ENCODE measurements around the gene XDH. TPM values are rescaled to one million over a fixed set of nuclear protein-coding genes. Genes with fewer than 3 reads are reported as not detected.

Gene XDH
- total RNA-seq, 1 experiment from 2014 or later: not detected

DNA sequence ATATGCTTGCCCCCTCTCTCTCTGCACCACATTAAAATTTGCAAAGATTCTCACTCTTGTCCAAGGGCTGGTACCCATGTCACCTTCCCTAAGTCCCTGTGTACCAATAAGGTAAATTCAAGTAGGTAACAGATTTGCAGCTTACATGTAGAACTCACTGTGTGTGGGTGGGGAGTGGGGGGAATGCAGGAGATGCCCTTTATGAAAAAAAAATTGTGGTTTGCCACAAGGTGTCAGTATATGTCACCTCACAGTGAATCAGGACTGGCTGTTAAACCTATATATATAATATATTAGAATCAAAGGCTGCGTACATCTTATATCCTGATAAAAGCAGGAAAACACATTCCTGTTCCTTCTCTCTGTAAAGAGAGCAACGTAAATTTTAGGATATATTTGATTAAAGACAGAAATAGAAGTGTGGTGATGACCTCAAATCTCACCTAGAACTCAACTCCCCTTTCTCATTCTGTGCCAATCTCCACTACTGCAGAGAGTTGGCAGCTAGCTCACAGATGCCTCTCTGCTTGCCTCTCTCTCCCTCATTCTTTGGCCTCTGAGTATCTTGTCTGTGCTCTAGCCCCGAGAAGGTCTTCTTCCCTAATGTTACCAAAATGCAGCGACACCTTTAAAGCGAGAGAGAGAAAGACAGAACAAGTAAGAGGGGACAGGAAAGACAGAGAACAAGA is 536 bp downstream of the XDH start:
- peaks cover 5% of the 10 kb centered on the region; the same call in 1 of the 2 replicates for H3K4me1 ChIP-seq (ENCODE audit: low read length)
- H2AFZ ChIP-seq (ENCODE audit: low read length): no peak overlapping the region
- no peaks in the 10 kb centered on the region for H3K79me2 ChIP-seq (ENCODE audit: low read length)
- H3K36me3 ChIP-seq (ENCODE audit: insufficient read depth, low read length): no peaks in the 10 kb centered on the region
- no peaks in the 10 kb centered on the region for H3K9me2 ChIP-seq (replicated peaks; ENCODE audit: insufficient read depth, low read length)
- no peaks in the 10 kb centered on the region for H4K20me1 ChIP-seq (ENCODE audit: insufficient read depth, low read depth, low read length)
- H3K27ac ChIP-seq (ENCODE audit: low read length): no peak overlapping the region
- H3K9me3 ChIP-seq (ENCODE audit: low read length): peaks cover 7% of the 10 kb centered on the region
- no peaks in the 10 kb centered on the region for H3K27me3 ChIP-seq (ENCODE audit: low read length)
- H3K9ac ChIP-seq (ENCODE audit: low read length): no peak overlapping the region
- H3K4me3 ChIP-seq (ENCODE audit: low read length): no peak overlapping the region
- H3K4me2 ChIP-seq (ENCODE audit: low read depth, low read length, poor library complexity, severe bottlenecking): no peak overlapping the region
- peak; percentile 50 for DNase-seq

DNA sequence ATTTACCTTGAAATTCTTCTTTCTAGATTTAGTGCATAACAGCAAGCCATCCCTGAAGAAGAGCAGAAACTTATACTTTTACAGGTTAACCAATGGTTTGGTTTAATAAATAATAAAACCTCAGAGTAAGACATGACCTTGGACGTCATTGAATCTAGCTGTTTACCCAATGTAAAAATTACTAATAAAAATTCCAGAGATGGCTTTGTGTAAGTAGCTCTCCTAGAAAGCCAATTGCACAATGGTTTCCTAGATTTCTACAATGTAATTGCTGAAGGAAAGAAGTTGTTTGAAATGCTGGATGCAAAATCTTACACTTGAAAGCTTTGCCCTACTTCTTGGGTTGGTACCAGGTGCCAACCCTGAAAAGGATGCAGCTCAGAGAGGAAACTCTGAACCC is 1.5 kb downstream of the XDH start:
- Histone ChIP-seq H3K9me3 (ENCODE audit: low read length) (no peaks in the 10 kb centered on the region; the same call in 1 of the 2 replicates), H3K79me2 (ENCODE audit: low read length) (no peaks in the 10 kb centered on the region), H3K36me3 (ENCODE audit: insufficient read depth, low read length) (no peaks in the 10 kb centered on the region), H3K27me3 (ENCODE audit: low read length) (no peaks in the 10 kb centered on the region), H3K4me3 (ENCODE audit: low read length) (no peak overlapping the region), H3K27ac (ENCODE audit: low read length) (no peak overlapping the region), H4K20me1 (ENCODE audit: insufficient read depth, low read depth, low read length) (no peaks in the 10 kb centered on the region), H3K9ac (ENCODE audit: low read length) (no peak overlapping the region), H2AFZ (ENCODE audit: low read length) (no peak overlapping the region), H3K9me2 (replicated peaks; ENCODE audit: insufficient read depth, low read length) (no peaks in the 10 kb centered on the region), H3K4me1 (ENCODE audit: low read length) (peaks cover 5% of the 10 kb centered on the region; the same call in 1 of the 2 replicates), H3K4me2 (ENCODE audit: low read depth, low read length, poor library complexity, severe bottlenecking) (no peak overlapping the region)
- no peak for DNase-seq

DNA sequence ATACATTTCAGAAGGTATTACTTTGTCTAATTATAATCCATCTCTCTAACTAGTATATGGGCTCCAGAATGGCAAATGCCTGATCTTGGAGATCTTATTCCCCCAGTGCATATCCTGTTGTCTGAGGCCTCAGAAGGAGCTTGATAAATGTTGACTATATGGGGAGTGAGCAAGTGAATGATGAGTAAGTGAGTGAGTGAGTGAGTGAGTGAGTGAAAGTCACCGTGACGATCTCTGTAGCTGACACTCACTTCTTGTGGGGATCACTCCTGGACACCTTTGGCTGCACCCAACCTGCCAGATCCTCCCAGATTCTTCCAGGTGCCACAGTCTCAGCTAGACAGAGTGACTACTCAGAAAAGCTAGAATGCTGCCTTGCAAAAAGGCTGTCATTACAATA is 2.8 kb downstream of the XDH start:
- Histone ChIP-seq H3K9ac (ENCODE audit: low read length) (no peak overlapping the region), H3K4me2 (ENCODE audit: low read depth, low read length, poor library complexity, severe bottlenecking) (no peak overlapping the region), H3K27ac (ENCODE audit: low read length) (no peak overlapping the region), H3K79me2 (ENCODE audit: low read length) (no peaks in the 10 kb centered on the region), H3K27me3 (ENCODE audit: low read length) (no peaks in the 10 kb centered on the region), H2AFZ (ENCODE audit: low read length) (no peak overlapping the region), H3K4me3 (ENCODE audit: low read length) (no peak overlapping the region), H3K9me3 (ENCODE audit: low read length) (no peaks in the 10 kb centered on the region), H3K9me2 (replicated peaks; ENCODE audit: insufficient read depth, low read length) (no peaks in the 10 kb centered on the region), H4K20me1 (ENCODE audit: insufficient read depth, low read depth, low read length) (no peaks in the 10 kb centered on the region), H3K36me3 (ENCODE audit: insufficient read depth, low read length) (no peaks in the 10 kb centered on the region), H3K4me1 (ENCODE audit: low read length) (peaks cover 5% of the 10 kb centered on the region; the same call in 1 of the 2 replicates)
- DNase-seq: no peak

DNA sequence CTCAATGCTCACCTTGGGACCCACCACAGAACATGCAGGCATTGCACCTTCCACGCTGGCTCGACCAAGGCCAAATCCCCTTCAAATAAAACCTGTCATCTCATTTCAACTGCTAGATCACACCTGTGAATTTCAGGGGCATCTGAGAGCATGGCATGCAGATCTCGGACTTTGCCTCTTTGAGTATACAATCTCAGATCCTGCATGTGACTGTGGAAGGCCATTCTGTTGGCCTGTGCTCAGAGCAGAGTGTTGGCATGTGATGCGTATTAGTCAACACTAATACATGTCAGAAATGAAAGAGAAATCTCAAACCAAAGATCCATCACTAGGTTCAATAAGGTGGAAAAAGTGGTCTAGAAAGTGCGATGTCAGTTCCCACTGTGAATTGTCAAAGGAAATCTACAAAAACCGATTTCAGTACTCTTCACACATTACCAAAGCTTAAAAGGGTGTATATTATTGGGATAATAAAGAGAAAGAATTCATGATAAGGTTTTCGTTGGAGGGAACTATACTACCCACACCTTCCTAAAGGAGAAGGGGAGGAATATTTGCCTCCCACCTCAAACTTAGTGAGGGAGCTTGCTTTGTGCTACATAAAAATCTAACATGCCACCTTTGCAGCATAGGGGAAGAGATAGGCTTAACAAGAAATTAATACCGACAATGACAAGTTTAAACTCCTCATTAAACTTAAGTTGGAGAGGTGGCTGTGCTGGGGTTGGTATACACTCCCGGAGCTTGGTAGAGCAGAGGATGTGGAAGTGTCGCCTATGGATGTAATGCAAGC is 7.8 kb downstream of the XDH start:
- H3K27me3 ChIP-seq (ENCODE audit: low read length): no peaks in the 10 kb centered on the region
- no peaks in the 10 kb centered on the region for H3K79me2 ChIP-seq (ENCODE audit: low read length)
- no peaks in the 10 kb centered on the region for H4K20me1 ChIP-seq (ENCODE audit: insufficient read depth, low read depth, low read length)
- H3K4me3 ChIP-seq (ENCODE audit: low read length): no peak overlapping the region
- H3K9ac ChIP-seq (ENCODE audit: low read length): no peak overlapping the region
- H3K4me1 ChIP-seq (ENCODE audit: low read length): no peaks in the 10 kb centered on the region
- H3K36me3 ChIP-seq (ENCODE audit: insufficient read depth, low read length): no peaks in the 10 kb centered on the region
- no peak overlapping the region for H2AFZ ChIP-seq (ENCODE audit: low read length)
- no peaks in the 10 kb centered on the region for H3K9me2 ChIP-seq (replicated peaks; ENCODE audit: insufficient read depth, low read length)
- DNase-seq: no peak
- H3K9me3 ChIP-seq (ENCODE audit: low read length): no peaks in the 10 kb centered on the region
- H3K27ac ChIP-seq (ENCODE audit: low read length): no peak overlapping the region
- no peak overlapping the region for H3K4me2 ChIP-seq (ENCODE audit: low read depth, low read length, poor library complexity, severe bottlenecking)

DNA sequence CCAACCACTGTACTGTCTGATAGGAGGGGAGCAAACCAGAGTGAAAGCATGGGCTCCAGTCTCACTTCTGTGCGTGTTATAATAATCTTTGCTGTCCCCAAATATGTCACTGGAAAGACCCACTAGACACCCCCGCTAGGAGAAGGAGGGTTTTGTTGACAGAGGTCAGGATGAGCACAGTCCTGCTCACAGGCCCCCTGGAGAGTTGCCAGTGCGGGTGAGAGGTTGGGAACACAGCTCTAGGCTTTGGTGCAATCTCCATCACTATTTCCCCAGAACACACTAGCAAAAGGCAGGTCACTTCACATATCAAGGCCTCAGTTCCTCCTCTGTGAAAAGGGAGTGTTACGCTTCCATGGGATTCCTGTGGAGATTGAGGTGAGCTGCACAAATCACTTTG is 9.7 kb downstream of the XDH start:
- H3K27ac ChIP-seq (ENCODE audit: low read length): no peak overlapping the region
- no peaks in the 10 kb centered on the region for H3K27me3 ChIP-seq (ENCODE audit: low read length)
- H3K79me2 ChIP-seq (ENCODE audit: low read length): no peaks in the 10 kb centered on the region
- no peaks in the 10 kb centered on the region for H3K4me1 ChIP-seq (ENCODE audit: low read length)
- no peak overlapping the region for H3K4me3 ChIP-seq (ENCODE audit: low read length)
- H3K36me3 ChIP-seq (ENCODE audit: insufficient read depth, low read length): no peaks in the 10 kb centered on the region
- H3K9me2 ChIP-seq (replicated peaks; ENCODE audit: insufficient read depth, low read length): no peaks in the 10 kb centered on the region
- H3K4me2 ChIP-seq (ENCODE audit: low read depth, low read length, poor library complexity, severe bottlenecking): no peak overlapping the region
- no peaks in the 10 kb centered on the region for H3K9me3 ChIP-seq (ENCODE audit: low read length)
- no peak overlapping the region for H2AFZ ChIP-seq (ENCODE audit: low read length)
- H3K9ac ChIP-seq (ENCODE audit: low read length): no peak overlapping the region
- H4K20me1 ChIP-seq (ENCODE audit: insufficient read depth, low read depth, low read length): no peaks in the 10 kb centered on the region
- no peak for DNase-seq

DNA sequence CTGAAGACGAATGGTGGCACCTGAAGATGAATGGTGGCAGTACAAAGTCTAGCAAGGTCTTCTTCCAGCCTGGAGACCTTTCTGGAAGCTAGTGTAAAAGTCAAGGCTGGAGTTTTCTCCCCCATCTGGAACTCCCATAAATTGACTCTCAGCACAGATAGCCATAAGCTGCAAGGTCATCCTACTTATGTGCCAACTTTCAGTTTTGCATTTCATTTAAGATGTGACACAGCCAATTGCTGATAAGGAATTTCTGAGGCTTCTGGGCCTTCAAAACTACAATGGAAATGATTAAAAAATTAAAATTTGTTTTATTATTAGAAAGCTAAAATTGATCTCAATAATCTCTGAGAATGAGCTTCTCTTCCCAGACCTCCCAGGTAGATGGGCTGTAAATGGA is 10.2 kb downstream of the XDH start:
- H3K9me3 ChIP-seq (ENCODE audit: low read length): no peaks in the 10 kb centered on the region
- no peak overlapping the region for H3K9ac ChIP-seq (ENCODE audit: low read length)
- no peaks in the 10 kb centered on the region for H3K4me1 ChIP-seq (ENCODE audit: low read length)
- H3K9me2 ChIP-seq (replicated peaks; ENCODE audit: insufficient read depth, low read length): no peaks in the 10 kb centered on the region
- no peak overlapping the region for H3K27ac ChIP-seq (ENCODE audit: low read length)
- no peak for DNase-seq
- H2AFZ ChIP-seq (ENCODE audit: low read length): no peak overlapping the region
- H3K27me3 ChIP-seq (ENCODE audit: low read length): no peaks in the 10 kb centered on the region
- no peaks in the 10 kb centered on the region for H4K20me1 ChIP-seq (ENCODE audit: insufficient read depth, low read depth, low read length)
- H3K79me2 ChIP-seq (ENCODE audit: low read length): no peaks in the 10 kb centered on the region
- no peak overlapping the region for H3K4me3 ChIP-seq (ENCODE audit: low read length)
- no peaks in the 10 kb centered on the region for H3K36me3 ChIP-seq (ENCODE audit: insufficient read depth, low read length)
- no peak overlapping the region for H3K4me2 ChIP-seq (ENCODE audit: low read depth, low read length, poor library complexity, severe bottlenecking)

DNA sequence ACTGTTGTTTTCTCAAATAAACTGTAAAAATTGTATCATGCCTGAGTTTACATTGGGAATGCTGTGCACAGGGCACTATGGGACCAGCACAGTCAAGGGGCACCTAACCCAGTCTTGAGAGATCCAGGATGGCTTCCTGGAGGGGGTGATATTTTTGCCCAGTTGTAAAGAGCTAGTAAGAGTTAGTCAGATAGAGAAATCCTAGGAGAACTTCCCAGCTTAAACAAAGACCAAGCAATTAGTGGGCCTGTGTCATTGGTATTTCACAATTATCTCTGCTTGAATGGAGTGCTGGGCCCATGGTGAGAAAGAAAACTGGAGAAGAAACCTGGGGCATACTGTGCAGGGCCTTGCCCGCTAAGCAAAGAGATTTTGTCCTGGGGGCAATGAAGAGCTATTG is 12.2 kb downstream of the XDH start:
- Histone ChIP-seq H3K36me3 (ENCODE audit: insufficient read depth, low read length) (no peaks in the 10 kb centered on the region), H2AFZ (ENCODE audit: low read length) (no peak overlapping the region), H4K20me1 (ENCODE audit: insufficient read depth, low read depth, low read length) (no peaks in the 10 kb centered on the region), H3K79me2 (ENCODE audit: low read length) (no peaks in the 10 kb centered on the region), H3K27me3 (ENCODE audit: low read length) (no peaks in the 10 kb centered on the region), H3K4me1 (ENCODE audit: low read length) (no peaks in the 10 kb centered on the region), H3K4me2 (ENCODE audit: low read depth, low read length, poor library complexity, severe bottlenecking) (no peak overlapping the region), H3K9me2 (replicated peaks; ENCODE audit: insufficient read depth, low read length) (0 out of 2 replicates have a peak, but pooled peaks cover 3% of the 10 kb centered on the region), H3K9ac (ENCODE audit: low read length) (no peak overlapping the region), H3K4me3 (ENCODE audit: low read length) (no peak overlapping the region), H3K9me3 (ENCODE audit: low read length) (no peaks in the 10 kb centered on the region), H3K27ac (ENCODE audit: low read length) (no peak overlapping the region)
- no peak for DNase-seq

DNA sequence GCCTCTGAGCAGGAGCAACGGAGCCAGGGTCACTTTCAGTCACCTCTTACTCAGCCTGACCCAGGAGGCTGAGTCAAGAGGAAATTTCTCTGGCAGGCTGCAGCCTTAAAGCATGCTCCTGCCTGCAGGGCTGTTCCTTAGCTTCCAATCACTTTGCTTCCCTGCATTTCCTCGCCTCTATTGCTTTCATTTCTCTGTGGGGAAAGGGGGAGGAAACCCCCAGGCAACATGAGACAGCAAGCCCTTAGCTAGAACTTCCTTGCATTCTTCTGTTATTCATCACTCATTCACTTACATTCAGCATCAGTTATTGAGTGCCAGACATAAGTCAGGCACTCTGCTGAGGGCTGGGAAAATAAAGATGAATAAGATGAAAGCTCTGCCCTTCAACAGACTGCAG is 13.0 kb downstream of the XDH start:
- no peak overlapping the region for H3K27ac ChIP-seq (ENCODE audit: low read length)
- H3K36me3 ChIP-seq (ENCODE audit: insufficient read depth, low read length): no peaks in the 10 kb centered on the region
- H3K9me2 ChIP-seq (replicated peaks; ENCODE audit: insufficient read depth, low read length): 0 out of 2 replicates have a peak, but pooled peaks cover 3% of the 10 kb centered on the region
- H3K4me2 ChIP-seq (ENCODE audit: low read depth, low read length, poor library complexity, severe bottlenecking): no peak overlapping the region
- no peaks in the 10 kb centered on the region for H4K20me1 ChIP-seq (ENCODE audit: insufficient read depth, low read depth, low read length)
- H3K27me3 ChIP-seq (ENCODE audit: low read length): no peaks in the 10 kb centered on the region
- H3K4me3 ChIP-seq (ENCODE audit: low read length): no peak overlapping the region
- no peaks in the 10 kb centered on the region for H3K4me1 ChIP-seq (ENCODE audit: low read length)
- H3K9ac ChIP-seq (ENCODE audit: low read length): no peak overlapping the region
- no peak overlapping the region for H2AFZ ChIP-seq (ENCODE audit: low read length)
- no peaks in the 10 kb centered on the region for H3K79me2 ChIP-seq (ENCODE audit: low read length)
- H3K9me3 ChIP-seq (ENCODE audit: low read length): no peaks in the 10 kb centered on the region
- DNase-seq: no peak

Data from Karpas-422 (cell line).